Measurements from ENCODE around the gene FGD3.
"Not testable (repeated sequence)": the region's sequence is repeated elsewhere in the genome, so short reads cannot be mapped to it uniquely, and the experiment has no call there.

FGD3 gene

DNA sequence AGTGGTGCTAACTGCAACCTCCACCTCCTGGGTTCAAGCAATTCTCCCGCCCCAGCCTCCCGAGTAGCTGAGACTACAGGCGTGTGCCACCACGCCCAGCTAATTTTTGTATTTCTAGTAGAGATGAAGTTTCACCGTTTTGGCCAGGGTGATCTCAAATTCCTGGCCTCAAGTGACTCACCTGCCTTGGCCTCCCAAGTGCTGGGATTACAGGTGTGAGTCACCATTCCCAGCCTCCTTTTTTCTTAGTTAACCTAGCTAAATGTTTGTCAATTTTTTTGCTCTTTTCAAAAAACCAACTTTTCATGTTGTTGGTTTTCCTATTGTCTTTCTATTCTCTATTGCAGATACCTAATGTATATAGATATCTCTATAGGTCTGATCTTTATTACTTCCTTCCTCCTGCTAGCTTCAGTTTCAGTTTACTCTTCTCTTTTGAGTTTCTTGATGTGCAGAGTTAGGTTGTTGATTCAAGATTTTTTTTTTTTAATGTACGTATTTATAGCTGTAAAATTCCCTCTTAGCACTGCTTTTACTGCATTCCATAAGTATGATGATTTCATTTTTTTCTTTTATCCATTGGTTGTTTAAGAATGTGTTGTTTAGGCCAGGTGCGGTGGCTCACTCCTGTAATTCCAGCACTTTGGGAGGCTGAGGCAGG lies 32.9 kb downstream of the FGD3 start:
- Histone ChIP-seq H3K9me3 (ENCODE audit: insufficient read depth, low read depth, low read length) (peaks cover 40% of the 10 kb centered on the region), H3K36me3 (ENCODE audit: insufficient read depth, low read depth, low read length) (no peaks in the 10 kb centered on the region)

DNA sequence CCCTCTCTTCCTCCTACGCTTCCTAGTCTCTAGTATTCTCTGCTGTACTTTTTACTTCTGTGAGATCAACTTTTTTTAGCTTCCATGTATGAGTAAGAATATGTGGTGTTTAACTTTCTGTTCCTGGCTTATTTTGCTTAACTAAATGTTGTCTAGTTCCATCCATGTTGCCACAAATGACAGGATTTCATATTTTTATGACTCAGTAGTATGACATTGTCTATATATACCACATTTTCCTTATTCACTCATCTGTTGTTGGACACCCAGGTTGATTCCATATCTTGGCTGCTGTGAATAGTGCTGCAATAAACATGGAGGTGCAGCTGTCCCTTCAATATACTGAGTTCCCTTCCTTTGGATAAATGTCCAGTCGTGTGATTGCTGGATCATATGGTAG lies 34.8 kb downstream of the FGD3 start:
- Histone ChIP-seq H3K9ac (ENCODE audit: low read depth, low read length) (no peak overlapping the region), H3K27me3 (ENCODE audit: insufficient read depth, low read length) (no peaks in the 10 kb centered on the region), H3K36me3 (ENCODE audit: insufficient read depth, low read depth, low read length) (no peaks in the 10 kb centered on the region), H3K9me3 (ENCODE audit: insufficient read depth, low read depth, low read length) (peaks cover 51% of the 10 kb centered on the region), H3K4me1 (ENCODE audit: insufficient read depth, low read length) (peaks cover 4% of the 10 kb centered on the region; the same call in 1 of the 2 replicates), H3K27ac (ENCODE audit: low read length) (no peak overlapping the region), H3K4me3 (ENCODE audit: low read length) (no peak overlapping the region)

More for the DNA sequence above, 32.9 kb downstream of the FGD3 start:
- no peak overlapping the region for H3K27ac ChIP-seq (ENCODE audit: low read length)
- H3K4me3 ChIP-seq (ENCODE audit: low read length), result no peak overlapping the region
- no peak overlapping the region for H3K9ac ChIP-seq (ENCODE audit: low read depth, low read length)
- no peaks in the 10 kb centered on the region for H3K27me3 ChIP-seq (ENCODE audit: insufficient read depth, low read length)
- H3K4me1 ChIP-seq (ENCODE audit: insufficient read depth, low read length), result peaks cover 4% of the 10 kb centered on the region; the same call in 1 of the 2 replicates

DNA sequence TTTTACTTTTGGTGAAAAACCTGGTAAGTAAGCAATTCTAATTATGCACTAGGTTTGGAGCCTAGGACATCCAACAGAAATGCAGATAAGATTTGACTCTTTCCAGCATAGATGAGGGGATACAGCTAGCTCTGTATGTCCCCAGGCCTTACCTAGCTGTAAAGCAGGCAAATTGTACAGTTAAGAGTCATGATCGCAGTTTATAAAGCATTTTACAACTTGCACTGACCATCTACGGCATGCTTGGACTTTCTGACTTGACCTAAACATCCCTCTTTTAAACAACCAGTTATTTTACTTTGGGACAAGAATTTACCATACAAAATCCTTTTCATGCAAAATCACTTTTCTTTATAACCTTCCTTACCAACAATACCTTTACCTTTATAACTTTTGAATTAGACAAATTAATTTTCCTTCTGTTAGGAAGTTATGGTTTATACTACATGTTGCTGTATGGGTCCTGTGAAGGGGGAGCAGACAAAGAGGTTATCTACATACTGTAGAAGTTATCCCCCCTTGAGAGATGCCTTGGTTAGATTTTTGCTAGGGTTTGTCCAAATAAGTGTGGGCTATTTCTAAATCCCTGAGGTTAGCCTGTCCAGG lies 36.8 kb downstream of the FGD3 start:
- no peak overlapping the region for H3K4me3 ChIP-seq (ENCODE audit: low read length)
- peaks cover 6% of the 10 kb centered on the region; the same call in 1 of the 2 replicates for H3K4me1 ChIP-seq (ENCODE audit: insufficient read depth, low read length)
- no peak overlapping the region for H3K9ac ChIP-seq (ENCODE audit: low read depth, low read length)

DNA sequence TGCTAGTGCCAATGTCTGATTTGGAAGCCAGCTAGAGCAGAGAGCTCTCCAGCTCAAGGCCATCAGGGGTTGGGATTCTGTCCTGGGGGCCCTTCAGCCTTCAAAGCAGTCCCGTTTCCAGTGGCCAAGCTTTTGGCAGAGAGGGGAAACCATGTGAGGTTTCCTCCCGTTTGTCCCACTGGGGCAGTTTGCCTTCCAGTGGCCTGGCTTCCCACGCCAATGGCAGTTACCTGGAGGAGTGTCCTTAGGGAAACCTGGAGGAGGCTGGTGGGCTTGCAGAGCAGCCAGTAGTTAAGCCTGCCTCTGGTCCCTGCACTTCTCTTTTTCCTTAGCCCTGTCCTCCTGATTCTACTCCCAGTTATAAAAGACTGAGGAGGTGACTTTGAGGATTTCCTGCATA lies 37.7 kb downstream of the FGD3 start:
- H3K4me3 ChIP-seq (ENCODE audit: low read length), result no peak overlapping the region
- peaks cover 9% of the 10 kb centered on the region; the same call in 1 of the 2 replicates for H3K4me1 ChIP-seq (ENCODE audit: insufficient read depth, low read length)
- H3K36me3 ChIP-seq (ENCODE audit: insufficient read depth, low read depth, low read length), result no peaks in the 10 kb centered on the region
- no peaks in the 10 kb centered on the region for H3K27me3 ChIP-seq (ENCODE audit: insufficient read depth, low read length)
- H3K9me3 ChIP-seq (ENCODE audit: insufficient read depth, low read depth, low read length), result peaks cover 62% of the 10 kb centered on the region
- no peak overlapping the region for H3K9ac ChIP-seq (ENCODE audit: low read depth, low read length)
- H3K27ac ChIP-seq (ENCODE audit: low read length), result no peak overlapping the region

More for the DNA sequence above, 36.8 kb downstream of the FGD3 start:
- Histone ChIP-seq H3K9me3 (ENCODE audit: insufficient read depth, low read depth, low read length) (peaks cover 62% of the 10 kb centered on the region), H3K27me3 (ENCODE audit: insufficient read depth, low read length) (no peaks in the 10 kb centered on the region), H3K27ac (ENCODE audit: low read length) (no peak overlapping the region), H3K36me3 (ENCODE audit: insufficient read depth, low read depth, low read length) (no peaks in the 10 kb centered on the region)

DNA sequence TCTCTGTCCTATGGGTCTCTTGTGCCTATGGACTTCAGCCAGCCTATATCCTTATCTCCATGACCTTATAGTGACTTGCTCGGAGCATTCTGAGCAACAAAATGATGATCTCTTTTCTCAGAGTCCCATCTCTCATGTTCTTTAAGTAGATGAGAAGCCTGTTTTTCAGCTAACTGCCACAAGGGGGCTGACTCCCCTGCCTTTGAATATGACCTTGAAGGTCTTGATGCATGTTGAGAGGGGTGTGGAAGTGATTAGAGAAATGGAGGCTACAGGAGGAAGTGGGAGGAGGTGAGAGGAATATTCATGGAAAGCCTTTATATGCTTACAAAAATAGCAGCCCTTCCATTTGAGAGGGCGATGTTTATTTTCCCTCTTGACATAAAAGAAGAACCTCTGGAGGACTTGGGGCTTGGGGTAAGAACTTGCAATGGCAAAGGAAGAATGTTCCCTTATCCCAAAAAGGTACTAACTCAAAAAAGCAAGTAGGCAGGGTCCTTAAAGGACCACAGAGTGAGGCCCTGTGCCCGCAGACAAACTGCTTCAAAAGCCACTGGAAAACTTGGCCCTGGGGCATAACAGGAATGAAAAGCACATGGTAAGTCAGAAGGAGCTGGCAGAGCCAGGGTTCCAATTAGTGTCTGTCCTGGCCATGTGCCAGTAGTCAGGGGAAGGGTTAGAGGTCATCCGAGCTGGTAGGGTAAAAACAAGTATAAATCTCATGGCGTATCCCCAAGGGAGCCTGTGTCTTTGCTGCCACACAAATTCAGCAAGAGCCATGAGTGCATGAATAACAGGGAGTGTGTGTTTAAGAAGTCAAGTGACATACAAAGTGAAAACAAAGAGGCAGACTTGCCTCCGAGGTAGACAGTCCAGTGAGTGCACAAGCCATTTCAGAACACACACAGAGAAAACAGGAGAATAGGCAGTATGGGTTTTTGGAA lies 39.1 kb downstream of the FGD3 start:
- no peak overlapping the region for H3K9ac ChIP-seq (ENCODE audit: low read depth, low read length)
- no peak overlapping the region for H3K4me3 ChIP-seq (ENCODE audit: low read length)
- H3K27me3 ChIP-seq (ENCODE audit: insufficient read depth, low read length), result no peaks in the 10 kb centered on the region
- peaks cover 16% of the 10 kb centered on the region; the same call in 1 of the 2 replicates for H3K4me1 ChIP-seq (ENCODE audit: insufficient read depth, low read length)
- no peaks in the 10 kb centered on the region for H3K36me3 ChIP-seq (ENCODE audit: insufficient read depth, low read depth, low read length)
- H3K27ac ChIP-seq (ENCODE audit: low read length), result no peak overlapping the region
- H3K9me3 ChIP-seq (ENCODE audit: insufficient read depth, low read depth, low read length), result peaks cover 59% of the 10 kb centered on the region

DNA sequence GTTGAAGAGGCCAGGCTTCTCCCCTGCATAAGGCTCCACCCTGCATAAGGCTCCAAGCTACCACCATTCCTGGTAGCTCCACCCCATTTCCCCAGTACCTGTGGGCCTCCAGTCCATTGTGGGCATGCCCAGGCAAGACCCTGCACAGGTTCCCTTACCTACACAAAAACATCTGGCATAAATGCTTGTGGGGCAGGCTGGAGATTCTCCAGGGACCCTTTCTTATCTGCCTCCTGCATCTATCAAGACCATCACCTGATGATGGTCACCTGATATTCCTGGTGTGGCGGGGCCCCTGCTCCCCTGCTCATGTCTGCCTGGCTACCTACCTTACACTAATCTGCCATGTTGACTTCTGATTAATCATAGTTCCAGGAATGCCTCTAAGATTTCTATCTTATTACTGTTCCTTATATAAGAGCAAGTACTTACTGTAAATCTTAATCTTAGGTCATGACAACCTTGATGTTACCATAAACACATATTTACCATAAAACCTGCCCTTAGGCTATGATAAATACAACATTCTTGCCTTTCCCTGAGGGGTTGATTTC lies 41.0 kb downstream of the FGD3 start:
- peak overlapping the region; percentile 90 for H3K27ac ChIP-seq (ENCODE audit: low read length)
- H3K4me3 ChIP-seq (ENCODE audit: low read length), result no peak overlapping the region
- H3K4me1 ChIP-seq (ENCODE audit: insufficient read depth, low read length), result peaks cover 30% of the 10 kb centered on the region; the same call in 1 of the 2 replicates
- no peaks in the 10 kb centered on the region for H3K36me3 ChIP-seq (ENCODE audit: insufficient read depth, low read depth, low read length)
- H3K9me3 ChIP-seq (ENCODE audit: insufficient read depth, low read depth, low read length), result peaks cover 41% of the 10 kb centered on the region
- no peaks in the 10 kb centered on the region for H3K27me3 ChIP-seq (ENCODE audit: insufficient read depth, low read length)
- peak overlapping the region; percentile 54; the same call in 1 of the 2 replicates for H3K9ac ChIP-seq (ENCODE audit: low read depth, low read length)

DNA sequence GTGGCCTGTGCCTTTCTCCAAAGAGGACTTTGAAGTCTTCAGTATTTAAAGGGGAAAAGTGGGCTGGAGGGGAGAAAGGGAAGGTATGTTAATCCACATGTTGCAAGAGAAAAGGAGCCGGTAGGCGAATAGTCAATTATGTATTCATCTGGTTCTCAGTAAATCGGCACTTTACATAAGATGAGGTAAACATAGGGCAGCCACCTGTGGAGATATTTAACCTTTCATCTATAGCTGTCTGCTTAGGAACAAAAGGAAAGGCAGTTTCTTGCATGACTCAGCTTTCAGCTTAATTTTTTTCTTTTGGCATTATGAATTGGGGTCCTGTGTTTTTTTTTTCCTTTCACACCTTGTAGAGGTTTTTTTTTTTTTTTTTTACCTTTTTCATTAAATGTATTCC lies 42.2 kb downstream of the FGD3 start:
- H3K9me3 ChIP-seq (ENCODE audit: insufficient read depth, low read depth, low read length), result peaks cover 28% of the 10 kb centered on the region
- H3K36me3 ChIP-seq (ENCODE audit: insufficient read depth, low read depth, low read length), result no peaks in the 10 kb centered on the region
- H3K27me3 ChIP-seq (ENCODE audit: insufficient read depth, low read length), result no peaks in the 10 kb centered on the region
- H3K4me3 ChIP-seq (ENCODE audit: low read length), result no peak overlapping the region
- H3K9ac ChIP-seq (ENCODE audit: low read depth, low read length), result peak overlapping the region; percentile 45; the same call in 1 of the 2 replicates
- H3K4me1 ChIP-seq (ENCODE audit: insufficient read depth, low read length), result peaks cover 30% of the 10 kb centered on the region; the same call in 1 of the 2 replicates
- H3K27ac ChIP-seq (ENCODE audit: low read length), result peak overlapping the region; percentile 85

DNA sequence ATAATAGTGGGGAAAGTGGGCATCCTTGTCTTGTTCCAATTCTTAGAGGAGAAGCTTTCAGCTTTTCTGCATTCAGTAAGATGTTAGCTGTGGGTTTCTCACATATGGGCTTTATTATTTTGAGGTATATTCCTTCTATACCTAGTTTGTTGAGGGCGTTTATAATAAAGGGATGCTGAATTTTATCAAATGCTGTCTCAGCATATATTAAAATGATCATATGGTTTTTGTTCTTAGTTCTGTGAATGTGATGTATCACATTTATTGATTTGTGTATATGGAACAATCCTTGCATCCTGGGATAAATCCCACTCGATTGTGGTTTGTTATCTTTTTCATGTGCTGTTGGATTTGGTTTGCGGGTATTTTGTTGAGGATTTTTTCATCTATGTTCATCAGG lies 43.1 kb downstream of the FGD3 start:
- peak overlapping the region; percentile 85 for H3K27ac ChIP-seq (ENCODE audit: low read length)
- peaks cover 30% of the 10 kb centered on the region; the same call in 1 of the 2 replicates for H3K4me1 ChIP-seq (ENCODE audit: insufficient read depth, low read length)
- H3K36me3 ChIP-seq (ENCODE audit: insufficient read depth, low read depth, low read length), result no peaks in the 10 kb centered on the region
- H3K27me3 ChIP-seq (ENCODE audit: insufficient read depth, low read length), result no peaks in the 10 kb centered on the region
- no peak overlapping the region for H3K4me3 ChIP-seq (ENCODE audit: low read length)
- peak overlapping the region; percentile 45; the same call in 1 of the 2 replicates for H3K9ac ChIP-seq (ENCODE audit: low read depth, low read length)
- peaks cover 19% of the 10 kb centered on the region for H3K9me3 ChIP-seq (ENCODE audit: insufficient read depth, low read depth, low read length)

DNA sequence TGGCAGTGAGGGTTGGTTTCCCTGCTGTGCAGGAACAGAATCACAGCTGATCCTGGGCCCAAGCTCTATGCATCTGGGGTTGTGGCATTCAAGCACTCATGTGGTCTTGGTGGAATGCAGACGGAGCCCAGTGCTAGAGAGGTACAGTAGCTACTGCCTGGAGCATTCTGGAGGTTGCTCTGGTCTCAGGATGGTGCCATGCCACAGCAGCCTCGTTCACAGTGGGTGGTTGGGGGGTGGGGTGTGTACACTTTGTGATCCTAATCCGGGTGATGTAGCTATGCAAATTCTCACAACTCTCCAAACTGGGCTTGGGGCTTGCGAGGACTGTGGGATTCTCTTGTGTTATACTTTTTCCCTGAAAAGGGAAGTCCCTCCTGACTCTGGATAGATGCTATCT lies 45.2 kb downstream of the FGD3 start:
- Histone ChIP-seq H3K36me3 (ENCODE audit: insufficient read depth, low read depth, low read length) (no peaks in the 10 kb centered on the region), H3K9me3 (ENCODE audit: insufficient read depth, low read depth, low read length) (peaks cover 8% of the 10 kb centered on the region), H3K4me3 (ENCODE audit: low read length) (peak overlapping the region; percentile 36; the same call in 1 of the 2 replicates), H3K4me1 (ENCODE audit: insufficient read depth, low read length) (peaks cover 30% of the 10 kb centered on the region; the same call in 1 of the 2 replicates), H3K9ac (ENCODE audit: low read depth, low read length) (peak overlapping the region; percentile 50; the same call in 1 of the 2 replicates), H3K27me3 (ENCODE audit: insufficient read depth, low read length) (no peaks in the 10 kb centered on the region), H3K27ac (ENCODE audit: low read length) (peak overlapping the region; percentile 81)

DNA sequence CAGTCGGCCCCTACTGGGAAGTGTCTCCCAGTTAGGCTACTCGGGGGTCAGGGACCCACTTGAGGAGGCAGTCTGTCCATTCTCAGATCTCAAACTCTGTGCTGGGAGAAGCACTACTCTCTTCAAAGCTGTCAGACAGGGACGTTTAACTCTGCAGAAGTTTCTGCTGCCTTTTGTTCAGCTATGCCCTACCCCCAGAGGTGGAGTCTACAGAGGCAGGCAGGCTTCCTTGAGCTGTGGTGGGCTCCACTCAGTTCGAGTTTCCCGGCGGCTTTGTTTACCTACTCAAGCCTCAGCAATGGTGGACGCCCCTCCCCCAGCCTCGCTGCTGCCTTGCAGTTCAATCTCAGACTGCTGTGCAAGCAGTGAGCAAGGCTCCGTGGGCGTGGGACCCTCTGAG lies 51.5 kb downstream of the FGD3 start:
- not testable (repeated sequence) for H3K4me3 ChIP-seq (ENCODE audit: low read length); H3K9ac ChIP-seq (ENCODE audit: low read depth, low read length); H3K27me3 ChIP-seq (ENCODE audit: insufficient read depth, low read length); H3K4me1 ChIP-seq (ENCODE audit: insufficient read depth, low read length); H3K36me3 ChIP-seq (ENCODE audit: insufficient read depth, low read depth, low read length); H3K27ac ChIP-seq (ENCODE audit: low read length)
- peaks cover 11% of the 10 kb centered on the region for H3K9me3 ChIP-seq (ENCODE audit: insufficient read depth, low read depth, low read length)

DNA sequence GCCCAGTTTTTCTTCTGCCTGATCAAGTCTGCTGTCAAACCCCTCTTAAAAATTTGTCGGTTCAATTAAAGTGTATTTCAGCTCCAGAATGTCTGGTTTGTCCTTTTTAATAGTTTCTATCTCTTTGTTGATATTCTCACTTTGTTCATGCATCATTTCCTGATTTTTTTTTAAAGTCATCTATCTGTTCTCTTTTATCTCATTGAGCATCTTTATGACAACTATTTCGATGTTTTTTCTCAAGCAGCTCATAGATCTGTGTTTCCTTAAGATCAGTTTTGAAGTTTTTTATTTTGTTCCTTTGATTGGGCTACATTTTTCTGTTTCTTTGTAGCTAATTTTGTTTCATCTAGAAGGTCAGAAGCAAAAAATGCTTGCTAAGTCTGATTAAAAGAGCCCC lies 53.7 kb downstream of the FGD3 start:
- H3K9me3 ChIP-seq (ENCODE audit: insufficient read depth, low read depth, low read length), result peaks cover 11% of the 10 kb centered on the region
- no peak overlapping the region for H3K27ac ChIP-seq (ENCODE audit: low read length)
- H3K4me3 ChIP-seq (ENCODE audit: low read length), result no peak overlapping the region
- no peak overlapping the region for H3K9ac ChIP-seq (ENCODE audit: low read depth, low read length)
- H3K4me1 ChIP-seq (ENCODE audit: insufficient read depth, low read length), result no peaks in the 10 kb centered on the region
- H3K36me3 ChIP-seq (ENCODE audit: insufficient read depth, low read depth, low read length), result no peaks in the 10 kb centered on the region
- H3K27me3 ChIP-seq (ENCODE audit: insufficient read depth, low read length), result no peaks in the 10 kb centered on the region; the same call in 1 of the 2 replicates
